ENCODE data around the gene ELOA.

The ELOA gene

DNA sequence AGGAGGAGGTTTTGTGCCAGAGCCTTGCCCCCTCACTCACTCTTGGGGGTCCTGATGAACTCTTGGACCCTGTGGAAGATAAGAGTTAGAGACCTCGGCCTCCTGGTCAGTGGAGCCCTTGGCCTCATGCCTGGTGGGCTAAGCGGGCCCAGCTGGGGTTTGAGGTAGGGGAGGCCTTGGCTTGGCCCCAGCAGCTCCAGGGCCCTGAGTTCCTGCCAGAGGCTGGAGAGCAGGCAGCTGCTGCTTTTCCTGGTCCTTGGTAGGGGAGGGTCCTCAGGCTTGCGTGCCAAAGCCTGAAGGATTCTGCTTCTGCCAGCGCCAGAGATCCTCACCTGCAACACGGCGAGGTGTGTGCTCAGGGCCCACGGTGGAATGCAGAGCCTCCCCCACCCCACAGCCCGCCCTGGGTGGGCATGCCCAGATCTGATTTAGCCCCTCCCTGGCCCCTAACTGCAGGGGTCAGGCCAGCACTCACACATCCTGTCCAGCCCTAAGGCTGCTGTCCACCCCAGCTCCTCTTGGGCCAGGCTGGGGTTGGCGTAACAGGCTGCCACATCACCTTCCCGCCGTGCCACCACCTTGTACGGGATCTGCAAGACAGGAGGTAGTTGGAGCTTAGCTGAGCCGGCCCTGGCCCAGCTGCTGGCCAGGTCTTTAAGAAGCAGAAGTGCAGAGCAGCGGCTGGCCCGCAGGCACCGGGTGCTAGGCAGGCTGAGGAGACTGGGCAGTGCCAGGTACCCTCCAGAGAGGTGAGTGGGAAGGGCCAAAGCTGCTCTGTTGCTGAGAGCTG, 52.6 kb downstream of the ELOA start:
- H3K27ac ChIP-seq, result no peak overlapping the region
- no peak for TF ChIP-seq ZFX (IDR thresholded peaks at IDR 0.05)
- TF ChIP-seq, protein P1, sequence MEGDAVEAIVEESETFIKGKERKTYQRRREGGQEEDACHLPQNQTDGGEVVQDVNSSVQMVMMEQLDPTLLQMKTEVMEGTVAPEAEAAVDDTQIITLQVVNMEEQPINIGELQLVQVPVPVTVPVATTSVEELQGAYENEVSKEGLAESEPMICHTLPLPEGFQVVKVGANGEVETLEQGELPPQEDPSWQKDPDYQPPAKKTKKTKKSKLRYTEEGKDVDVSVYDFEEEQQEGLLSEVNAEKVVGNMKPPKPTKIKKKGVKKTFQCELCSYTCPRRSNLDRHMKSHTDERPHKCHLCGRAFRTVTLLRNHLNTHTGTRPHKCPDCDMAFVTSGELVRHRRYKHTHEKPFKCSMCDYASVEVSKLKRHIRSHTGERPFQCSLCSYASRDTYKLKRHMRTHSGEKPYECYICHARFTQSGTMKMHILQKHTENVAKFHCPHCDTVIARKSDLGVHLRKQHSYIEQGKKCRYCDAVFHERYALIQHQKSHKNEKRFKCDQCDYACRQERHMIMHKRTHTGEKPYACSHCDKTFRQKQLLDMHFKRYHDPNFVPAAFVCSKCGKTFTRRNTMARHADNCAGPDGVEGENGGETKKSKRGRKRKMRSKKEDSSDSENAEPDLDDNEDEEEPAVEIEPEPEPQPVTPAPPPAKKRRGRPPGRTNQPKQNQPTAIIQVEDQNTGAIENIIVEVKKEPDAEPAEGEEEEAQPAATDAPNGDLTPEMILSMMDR (conservative IDR thresholded peaks at IDR 0.05), result no peak

DNA sequence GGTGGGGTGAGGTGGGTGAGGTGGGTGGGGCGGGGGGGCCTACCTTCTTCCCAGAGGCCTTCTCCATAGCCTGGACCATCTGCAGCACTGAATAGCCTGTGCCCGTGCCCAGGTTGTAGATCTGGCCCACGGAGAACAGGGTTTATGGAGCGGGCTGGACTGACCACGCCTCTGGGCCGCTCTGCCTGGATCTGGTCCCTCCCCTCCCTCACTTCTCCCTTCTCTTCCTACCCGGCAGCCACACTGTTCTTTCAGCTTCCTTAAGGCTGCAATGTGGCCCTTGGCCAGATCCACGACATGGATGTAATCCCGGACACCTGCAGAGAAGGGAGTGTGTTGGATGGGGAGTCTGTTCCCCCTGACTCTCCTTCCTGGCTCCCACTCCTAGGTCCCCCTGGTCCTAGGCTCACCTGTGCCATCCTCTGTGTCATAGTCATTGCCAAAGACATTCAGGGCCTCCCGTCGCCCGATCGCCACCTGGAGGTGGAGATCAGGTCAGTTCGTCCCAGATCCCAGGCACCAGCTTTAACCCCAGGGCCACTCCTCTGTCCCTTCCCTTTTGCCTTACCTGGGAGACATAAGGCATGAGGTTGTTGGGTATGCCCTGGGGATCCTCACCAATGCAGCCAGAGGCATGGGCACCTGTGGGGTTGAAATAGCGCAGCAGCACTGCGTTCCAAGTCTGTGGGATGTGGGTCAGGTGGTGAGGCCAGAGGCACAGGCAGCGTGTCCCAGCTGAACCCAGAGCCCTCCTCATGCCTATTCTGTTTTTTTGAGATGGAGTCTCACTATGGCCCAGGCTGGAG, 53.4 kb downstream of the ELOA start:
- peak overlapping the region; percentile 8; the same call in 1 of the 2 replicates for H3K27ac ChIP-seq
- no peak for TF ChIP-seq ZFX (IDR thresholded peaks at IDR 0.05)
- TF ChIP-seq, protein P1 (conservative IDR thresholded peaks at IDR 0.05), result no peak; the same call in 1 of the 2 replicates

DNA sequence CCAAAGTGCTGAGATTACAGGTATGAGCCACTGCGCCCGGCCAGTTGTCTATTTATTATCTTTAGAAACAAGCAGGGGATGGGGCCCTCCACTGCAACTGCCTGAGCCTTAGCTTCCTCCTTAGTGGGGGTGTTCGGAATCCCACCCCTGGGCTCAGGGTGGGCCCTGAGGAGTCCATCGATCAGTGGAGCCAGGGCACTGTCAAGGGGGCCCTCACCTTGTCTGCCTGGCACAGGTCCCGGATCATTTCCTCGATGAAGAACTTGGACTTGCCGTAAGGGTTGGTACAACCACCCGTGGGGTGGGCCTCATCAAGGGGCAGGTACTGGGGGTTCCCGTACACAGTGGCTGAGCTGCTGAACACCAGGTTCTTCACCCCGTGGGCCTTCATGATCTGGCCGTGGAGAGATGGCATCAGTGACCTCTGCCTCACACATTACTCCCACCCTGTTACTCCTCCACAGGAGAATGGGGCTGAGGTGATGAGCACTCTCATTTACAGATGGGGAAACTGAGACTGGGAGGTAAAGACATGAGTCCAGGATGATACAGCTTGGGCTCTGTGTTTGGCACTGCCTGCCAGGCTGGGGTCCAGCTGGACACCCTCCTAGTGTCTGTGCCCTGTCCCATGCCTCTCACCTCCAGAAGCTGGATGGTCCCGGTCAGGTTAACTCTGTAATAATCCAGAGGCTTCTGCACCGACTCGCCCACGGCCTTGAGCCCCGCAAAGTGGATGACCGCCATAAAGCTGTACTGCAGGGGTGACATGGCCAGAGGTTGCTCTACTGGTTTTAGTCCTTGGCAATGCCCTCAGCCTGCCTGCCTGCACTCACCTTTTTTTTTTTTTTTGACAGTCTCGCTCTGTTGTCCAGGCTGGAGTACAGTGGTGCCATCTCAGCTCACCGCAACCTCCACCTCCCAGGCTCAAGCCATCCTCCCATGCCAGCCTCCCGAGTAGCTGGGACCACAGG, 54.5 kb downstream of the ELOA start:
- TF ChIP-seq ZFX (IDR thresholded peaks at IDR 0.05), result no peak
- TF ChIP-seq, protein P1 (conservative IDR thresholded peaks at IDR 0.05), result no peak
- peak overlapping the region; percentile 96 for H3K27ac ChIP-seq

DNA sequence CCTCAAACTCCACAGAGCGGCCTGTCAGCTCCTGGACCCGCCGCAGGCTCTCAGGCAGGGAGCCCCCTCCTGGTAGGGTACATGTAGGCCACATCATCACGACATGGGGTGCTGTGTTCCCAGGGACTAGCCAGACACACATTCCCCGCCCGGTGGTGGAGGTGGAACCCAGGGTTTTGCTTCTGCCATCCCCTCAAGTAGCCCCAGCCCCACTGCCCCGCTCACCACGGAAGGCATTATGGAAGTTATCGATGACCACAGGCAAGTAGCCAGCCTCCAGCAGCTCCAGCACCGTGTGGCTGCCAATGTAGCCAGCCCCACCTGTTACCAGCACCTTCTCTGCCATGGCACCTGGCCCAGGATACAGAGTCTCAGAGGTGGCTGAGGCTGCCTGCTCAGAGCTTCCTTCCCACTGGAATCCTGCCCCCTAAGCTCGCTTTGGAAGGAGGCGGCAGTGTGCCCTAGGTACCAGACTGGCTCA, 55.4 kb downstream of the ELOA start:
- TF ChIP-seq, protein P1 (conservative IDR thresholded peaks at IDR 0.05), result no peak
- no peak for TF ChIP-seq ZFX (IDR thresholded peaks at IDR 0.05)
- peak overlapping the region; percentile 96 for H3K27ac ChIP-seq

DNA sequence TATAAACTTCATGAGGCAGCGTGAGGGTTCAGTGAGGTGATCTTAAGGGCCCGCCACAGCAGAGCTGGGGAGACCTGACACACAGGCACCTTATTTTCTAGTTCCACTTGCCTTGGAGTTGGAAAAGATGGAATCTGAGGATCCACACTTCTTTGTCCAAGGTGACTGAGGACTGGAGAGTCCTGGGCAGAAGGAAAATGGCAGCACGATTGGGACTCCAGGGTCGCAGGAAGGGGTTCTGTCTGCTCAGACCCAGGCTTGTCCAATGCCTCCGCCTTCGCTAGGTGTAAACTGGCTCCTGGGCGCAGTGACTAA, 55.9 kb downstream of the ELOA start:
- no peak for TF ChIP-seq ZFX (IDR thresholded peaks at IDR 0.05)
- TF ChIP-seq, protein P1 (conservative IDR thresholded peaks at IDR 0.05), result no peak
- peak overlapping the region; percentile 96 for H3K27ac ChIP-seq

DNA sequence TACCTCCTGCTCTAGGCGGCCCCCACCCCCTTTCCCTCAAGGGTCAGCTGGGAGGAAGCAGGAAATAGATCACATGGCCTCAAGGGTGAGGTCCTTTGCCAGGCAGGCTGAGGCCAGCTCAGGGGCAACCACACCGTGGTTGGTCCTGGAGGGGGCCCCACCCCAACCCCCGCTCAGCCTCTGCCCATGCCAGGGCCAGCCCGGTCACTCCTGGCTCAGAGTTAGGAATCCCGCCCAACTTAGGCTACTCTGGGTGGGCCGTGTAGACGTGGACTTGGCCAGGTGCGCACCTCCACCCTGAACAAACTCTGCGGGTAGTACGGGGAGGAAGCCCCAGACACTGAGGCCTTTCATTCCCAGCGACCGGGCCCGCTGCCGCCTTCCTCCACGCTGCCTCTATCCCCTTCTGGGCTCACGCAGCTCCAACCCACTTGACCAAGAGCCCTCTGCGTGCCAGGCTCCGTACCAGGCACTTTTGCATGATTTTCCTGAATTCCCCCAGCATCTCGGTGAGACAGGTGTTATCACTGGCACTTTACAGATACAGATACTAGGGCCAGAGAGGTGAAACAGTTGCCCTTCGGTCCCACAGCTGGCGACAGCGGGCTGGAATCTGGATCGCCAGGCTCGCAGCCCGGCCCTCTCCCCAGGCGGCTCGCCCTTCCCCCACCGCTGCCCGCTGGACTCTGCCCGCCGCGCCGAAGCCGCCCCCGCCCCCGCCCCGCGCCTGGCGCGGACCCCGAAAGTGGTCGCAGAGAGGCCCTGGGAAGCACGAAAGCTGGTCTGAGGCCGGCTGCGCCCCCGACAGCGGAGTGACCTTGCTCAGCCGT, 56.5 kb downstream of the ELOA start:
- H3K27ac ChIP-seq, result peak overlapping the region; percentile 96
- TF ChIP-seq, protein P1 (conservative IDR thresholded peaks at IDR 0.05), result no peak
- no peak for TF ChIP-seq ZFX (IDR thresholded peaks at IDR 0.05)

Measured in C4-2B (cell line).